GM19328 (cell line): ENCODE measurements around the gene SLC31A2.
"Not testable (repeated sequence)": the region's sequence is repeated elsewhere in the genome, so short reads cannot be mapped to it uniquely, and the experiment has no call there.

Experiments used
- ATAC-seq: cut with Tn5 transposase; IDR thresholded peaks from one replicate; pipeline ENCODE4 v1.9.1; 2021; ENCODE audit warnings: mild to moderate bottlenecking, moderate library complexity; ENCODE audit not compliant: unreplicated experiment

The SLC31A2 gene, protein sequence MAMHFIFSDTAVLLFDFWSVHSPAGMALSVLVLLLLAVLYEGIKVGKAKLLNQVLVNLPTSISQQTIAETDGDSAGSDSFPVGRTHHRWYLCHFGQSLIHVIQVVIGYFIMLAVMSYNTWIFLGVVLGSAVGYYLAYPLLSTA

DNA sequence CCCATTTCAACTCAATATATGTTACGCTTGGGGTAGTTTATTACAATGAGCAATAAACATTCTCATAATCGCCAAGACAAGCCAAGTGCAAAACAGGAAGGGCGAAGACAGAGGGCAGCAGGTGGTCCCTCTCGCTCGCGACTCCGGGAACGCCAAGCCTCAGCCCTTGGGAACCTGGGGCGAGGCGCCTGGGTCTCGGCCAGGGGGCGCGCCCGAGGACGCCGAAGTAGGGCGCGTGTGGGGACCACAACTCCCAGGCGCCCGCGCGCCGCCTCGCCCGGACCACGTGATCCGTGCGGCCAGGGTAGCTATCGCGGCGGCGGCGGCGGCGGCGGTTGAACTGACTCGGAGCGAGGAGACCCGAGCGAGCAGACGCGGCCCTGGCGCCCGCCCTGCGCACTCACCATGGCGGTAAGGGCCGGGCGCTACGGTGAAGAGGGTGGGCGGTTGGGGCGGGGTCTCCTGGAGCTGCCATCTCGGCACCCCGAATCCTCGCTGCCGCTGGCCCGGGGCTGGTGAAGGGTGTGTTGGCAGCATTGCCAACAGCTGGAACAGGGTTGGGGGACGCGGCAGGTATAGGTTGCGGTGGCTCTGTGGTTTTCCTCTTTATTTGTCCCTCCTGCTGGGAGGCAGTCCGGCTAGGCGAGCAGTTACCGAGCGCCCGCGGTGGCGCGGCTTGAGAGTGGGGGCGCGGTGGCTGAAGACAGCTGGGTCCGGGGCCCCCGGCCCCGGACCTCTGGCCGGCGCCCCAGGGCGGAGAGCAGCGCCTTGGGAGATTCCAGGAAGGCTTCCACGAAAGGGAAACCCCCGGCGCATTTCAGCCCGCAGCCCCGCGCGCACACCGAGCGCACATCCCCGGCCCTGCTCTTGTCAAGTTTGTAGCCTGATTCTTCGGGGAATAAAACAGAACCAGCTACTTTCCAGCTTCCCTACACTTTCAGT, at the start of gene SLC31A2:
Gene SLC31A2 (plus strand): TSS at position 338 of the 942 bp plus-strand sequence. CDS start 68 bp downstream, at position 406.
- ATAC-seq, result peak; percentile 93

DNA sequence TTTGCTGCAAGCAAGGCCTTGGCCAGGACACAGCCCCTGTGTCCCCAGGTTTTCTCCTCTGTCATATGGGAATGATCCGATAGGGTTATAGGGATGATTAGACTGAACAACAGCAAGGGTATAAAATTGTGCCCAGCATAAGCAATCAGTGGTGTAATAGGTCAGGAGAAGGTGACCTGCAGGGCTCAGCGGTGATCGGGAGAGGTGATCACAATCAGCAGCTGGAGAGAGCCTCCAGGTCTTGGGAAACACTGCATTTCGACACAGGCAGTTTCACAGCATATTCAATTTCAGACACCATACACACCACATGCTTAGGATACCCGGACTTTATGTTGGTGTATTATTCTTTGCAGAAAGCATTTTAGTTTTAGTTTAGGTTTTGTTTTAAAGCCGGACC, 45.5 kb upstream of the SLC31A2 start:
- not testable (repeated sequence) for ATAC-seq

DNA sequence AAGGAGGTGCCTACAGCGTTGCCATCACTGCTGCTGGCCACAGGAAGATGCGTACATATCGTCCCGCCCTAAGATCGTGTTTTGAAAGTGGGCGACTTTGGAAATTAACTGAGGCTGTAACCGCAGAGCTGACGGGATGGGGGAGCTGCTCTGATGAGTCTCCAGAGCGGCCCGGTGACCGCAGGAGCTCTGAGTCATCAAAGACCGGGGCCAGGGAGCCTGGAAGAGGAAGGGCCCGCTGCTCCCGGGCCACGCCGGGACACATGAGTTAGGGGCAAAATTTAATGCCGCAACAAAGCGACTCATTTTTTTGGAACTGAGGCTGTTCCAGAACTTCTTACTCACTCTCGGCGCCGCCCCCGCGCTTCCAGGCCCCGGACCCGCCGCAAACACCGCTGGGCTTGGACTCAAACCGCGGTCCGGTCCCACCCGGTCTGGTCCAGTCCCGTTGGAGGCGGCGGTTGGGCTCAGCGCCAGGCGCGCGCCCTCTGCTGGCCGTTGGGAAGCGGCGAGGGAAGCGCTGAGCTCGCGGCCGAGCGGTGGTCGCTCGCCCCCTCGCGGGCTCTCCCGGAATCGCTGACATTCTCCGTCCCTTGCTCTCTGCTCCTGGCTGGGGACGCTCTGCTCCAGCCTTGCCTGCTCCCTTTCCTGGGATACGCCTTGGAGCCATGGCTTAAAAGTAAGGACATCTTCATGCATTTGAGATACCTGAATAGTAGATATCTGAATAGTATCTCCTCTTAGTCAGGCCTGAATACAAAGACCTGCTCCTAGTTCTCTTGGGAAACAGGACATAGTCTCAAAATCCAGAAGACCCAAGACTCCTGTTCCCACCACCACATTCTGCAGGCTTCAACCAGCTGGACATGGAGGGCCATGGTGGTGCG, 39.5 kb upstream of the SLC31A2 start:
- ATAC-seq, result peak; percentile 59

GRCh38 chr9:113112706-113113510, 37.9 kb upstream of the SLC31A2 start:
- not testable (repeated sequence) for ATAC-seq

DNA sequence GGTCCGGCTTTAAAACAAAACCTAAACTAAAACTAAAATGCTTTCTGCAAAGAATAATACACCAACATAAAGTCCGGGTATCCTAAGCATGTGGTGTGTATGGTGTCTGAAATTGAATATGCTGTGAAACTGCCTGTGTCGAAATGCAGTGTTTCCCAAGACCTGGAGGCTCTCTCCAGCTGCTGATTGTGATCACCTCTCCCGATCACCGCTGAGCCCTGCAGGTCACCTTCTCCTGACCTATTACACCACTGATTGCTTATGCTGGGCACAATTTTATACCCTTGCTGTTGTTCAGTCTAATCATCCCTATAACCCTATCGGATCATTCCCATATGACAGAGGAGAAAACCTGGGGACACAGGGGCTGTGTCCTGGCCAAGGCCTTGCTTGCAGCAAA, 32.0 kb upstream of the SLC31A2 start:
- ATAC-seq, result not testable (repeated sequence)

GRCh38 chr9:113125386-113126035, 25.3 kb upstream of the SLC31A2 start:
- ATAC-seq, result no peak

GRCh38 chr9:113129466-113129865, 21.3 kb upstream of the SLC31A2 start:
- ATAC-seq, result no peak

DNA sequence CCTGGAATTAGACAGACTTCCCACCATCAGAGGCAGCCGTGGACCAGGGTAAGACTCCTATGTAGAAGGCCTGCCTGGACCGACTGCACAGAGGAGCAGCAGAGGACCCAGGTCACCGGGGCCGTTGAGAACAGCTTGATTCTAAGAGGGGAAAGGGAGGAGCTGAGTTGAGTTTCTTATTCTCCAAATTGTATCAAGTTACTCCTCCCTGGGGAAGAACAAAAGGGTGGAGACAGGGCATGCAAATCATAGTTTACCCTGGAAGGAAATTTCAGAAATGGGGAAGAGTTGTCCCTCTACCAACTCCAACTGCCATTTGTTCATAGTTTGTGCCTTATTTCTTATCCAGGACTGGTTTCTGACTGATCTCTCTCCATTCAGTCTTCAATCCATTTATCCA, 20.9 kb upstream of the SLC31A2 start:
- no peak for ATAC-seq

DNA sequence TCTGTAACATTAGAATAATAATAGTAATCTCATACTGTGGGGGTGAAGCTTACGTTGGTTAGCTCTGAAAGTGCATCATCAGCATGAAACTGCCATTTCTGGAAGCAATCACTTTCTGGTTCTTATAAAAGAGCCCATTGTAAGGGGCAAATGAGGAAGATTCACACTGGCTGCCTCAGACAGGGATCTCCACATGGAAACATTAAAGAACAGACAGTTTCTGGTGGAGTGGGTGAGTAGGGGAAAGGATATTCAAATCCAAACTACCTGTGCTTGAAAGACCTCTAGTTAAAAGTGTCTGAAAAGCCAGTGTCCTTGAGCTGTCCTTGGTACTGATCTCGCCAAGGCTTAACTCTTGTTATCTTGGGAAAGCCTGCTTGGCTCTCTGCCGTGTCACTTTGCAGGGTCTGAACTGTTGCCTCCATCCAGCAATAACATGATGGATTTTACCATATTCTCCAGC, 19.1 kb upstream of the SLC31A2 start:
- ATAC-seq, result no peak

- ATAC-seq, result no peak
These were observed 13.3 kb upstream of the SLC31A2 start for GRCh38 chr9:113137196-113138168.

- ATAC-seq, result no peak
These were observed 12.0 kb upstream of the SLC31A2 start for GRCh38 chr9:113138760-113139159.

DNA sequence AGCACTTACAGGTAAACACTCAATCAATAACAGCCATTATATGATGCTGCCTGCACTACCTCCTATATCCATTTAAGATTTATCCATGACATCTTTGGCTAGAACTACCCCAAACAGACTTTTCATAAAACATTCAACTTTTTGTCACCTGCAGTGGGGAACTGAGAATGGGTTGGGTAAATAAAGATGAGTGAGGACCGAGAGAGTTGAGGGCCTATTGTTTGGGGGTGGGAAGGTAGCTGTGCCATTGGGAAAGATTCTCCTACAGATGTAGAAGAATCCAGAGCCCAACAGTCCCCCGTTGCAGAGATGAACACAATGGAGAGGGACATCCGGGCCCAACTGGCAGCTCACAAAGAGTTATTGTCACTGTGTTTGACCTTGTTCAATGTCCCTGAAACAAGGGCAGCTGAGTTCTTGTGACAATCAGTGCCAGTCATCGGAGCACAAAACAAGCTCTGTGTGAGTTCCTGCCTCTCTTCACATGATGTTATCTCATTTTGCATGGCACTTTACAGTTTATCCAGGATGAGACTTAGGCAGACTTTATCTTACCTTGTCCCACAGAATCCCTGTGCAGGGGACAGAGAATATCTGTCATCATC, 11.5 kb upstream of the SLC31A2 start:
- no peak for ATAC-seq

DNA sequence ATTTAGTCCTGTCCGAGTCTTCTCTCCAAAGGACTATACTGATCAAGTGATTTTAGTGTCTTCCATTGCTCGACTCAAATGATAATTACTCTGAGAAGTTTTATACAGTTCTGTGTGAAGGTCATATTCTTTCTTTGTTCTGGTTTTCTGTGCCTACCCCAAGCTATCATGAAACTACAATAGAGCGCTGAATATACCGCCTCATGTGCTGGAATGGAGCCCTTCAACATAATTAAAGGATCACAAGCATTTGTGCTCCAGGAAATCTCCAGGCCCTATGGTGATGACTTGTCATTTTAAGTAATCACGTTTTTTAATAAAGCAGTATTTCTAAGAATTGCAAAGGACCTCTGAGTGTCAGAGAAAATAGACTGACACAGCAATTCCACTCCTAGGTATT, 10.9 kb upstream of the SLC31A2 start:
- ATAC-seq, result no peak

GRCh38 chr9:113140896-113141295, 9.9 kb upstream of the SLC31A2 start:
- ATAC-seq, result not testable (repeated sequence)

GRCh38 chr9:113143432-113144227, 7.2 kb upstream of the SLC31A2 start:
- no peak for ATAC-seq

DNA sequence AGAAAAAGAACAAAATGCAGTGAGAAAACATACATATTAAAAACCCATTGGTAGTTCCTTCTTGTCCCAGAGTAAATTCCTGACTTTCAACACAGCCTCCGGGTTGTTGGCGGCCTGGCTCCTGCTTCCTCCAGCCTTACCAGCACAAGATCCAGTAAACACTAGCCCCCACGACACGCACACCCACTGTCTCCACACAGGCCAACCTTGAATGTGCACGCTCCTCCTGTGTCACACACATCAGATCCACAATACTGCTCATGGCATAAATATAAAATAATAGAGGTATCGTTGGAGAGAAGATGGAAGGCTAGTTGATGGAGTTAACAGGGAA, 2.5 kb upstream of the SLC31A2 start:
- ATAC-seq, result no peak

GRCh38 chr9:113148781-113149510, 1.9 kb upstream of the SLC31A2 start:
- ATAC-seq, result no peak
